ENCODE measurements around the gene FBXL17. TPM values are rescaled to one million over a fixed set of nuclear protein-coding genes. Genes with fewer than 3 reads are reported as not detected.

Gene FBXL17
- total and polyA plus RNA-seq, 3 experiments from 2014 or later: 6.4 to 8.2 (median 6.9) TPM

GRCh38 chr5:107887166-107887943, 494.5 kb downstream of the FBXL17 start:
- Histone ChIP-seq H3K36me3 (ENCODE audit: insufficient read depth, low read length) (no peaks in the 10 kb centered on the region), H3K9me3 (ENCODE audit: low read length) (no peaks in the 10 kb centered on the region), H3K4me3 (ENCODE audit: low read length) (no peak overlapping the region), H3K4me1 (ENCODE audit: insufficient read depth, low read length) (no peaks in the 10 kb centered on the region), H3K27me3 (ENCODE audit: insufficient read depth, low read length, poor library complexity, severe bottlenecking) (no peaks in the 10 kb centered on the region), H3K27ac (ENCODE audit: low read depth, low read length) (no peak overlapping the region)
- peak overlapping the region in 1 of 8 donors; percentile 56 for H3K27ac Mint-ChIP-seq
- ChIA-PET POLR2A (no interaction called here), CTCF (no interaction called here)
- no peaks in the 10 kb centered on the region for H3K9me3 Mint-ChIP-seq
- H3K27me3 Mint-ChIP-seq: no peaks in the 10 kb centered on the region
- H3K4me3 Mint-ChIP-seq: no peak overlapping the region
- DNase-seq: no peak
- H3K4me1 Mint-ChIP-seq: no peaks in the 10 kb centered on the region
- peaks cover 1 to 16% (median 5%) of the 10 kb centered on the region in 3 donors for H3K36me3 Mint-ChIP-seq

GRCh38 chr5:107885601-107886000, 496.3 kb downstream of the FBXL17 start:
- ChIA-PET CTCF (no interaction called here), POLR2A (no interaction called here)
- Histone ChIP-seq H3K4me3 (ENCODE audit: low read length) (no peak overlapping the region), H3K27ac (ENCODE audit: low read depth, low read length) (no peak overlapping the region), H3K27me3 (ENCODE audit: insufficient read depth, low read length, poor library complexity, severe bottlenecking) (no peaks in the 10 kb centered on the region), H3K9me3 (ENCODE audit: low read length) (no peaks in the 10 kb centered on the region), H3K36me3 (ENCODE audit: insufficient read depth, low read length) (no peaks in the 10 kb centered on the region), H3K4me1 (ENCODE audit: insufficient read depth, low read length) (no peaks in the 10 kb centered on the region)
- no peaks in the 10 kb centered on the region for H3K27me3 Mint-ChIP-seq
- DNase-seq: no peak
- H3K36me3 Mint-ChIP-seq: peaks cover under 1 to 18% (median 10%) of the 10 kb centered on the region in 3 donors
- H3K4me3 Mint-ChIP-seq: no peak overlapping the region
- H3K4me1 Mint-ChIP-seq: no peaks in the 10 kb centered on the region
- H3K9me3 Mint-ChIP-seq: no peaks in the 10 kb centered on the region
- H3K27ac Mint-ChIP-seq: peak overlapping the region in 1 of 8 donors; percentile 13

GRCh38 chr5:107884871-107885270, 497.0 kb downstream of the FBXL17 start:
- no peak for DNase-seq
- H3K27me3 Mint-ChIP-seq: no peaks in the 10 kb centered on the region
- H3K4me3 Mint-ChIP-seq: no peak overlapping the region
- no peaks in the 10 kb centered on the region for H3K9me3 Mint-ChIP-seq
- H3K36me3 ChIP-seq (ENCODE audit: insufficient read depth, low read length): no peaks in the 10 kb centered on the region
- no peaks in the 10 kb centered on the region for H3K27me3 ChIP-seq (ENCODE audit: insufficient read depth, low read length, poor library complexity, severe bottlenecking)
- CTCF ChIA-PET: no interaction called here
- peaks cover 0 to 19% (median 16%) of the 10 kb centered on the region in 3 donors for H3K36me3 Mint-ChIP-seq
- H3K9me3 ChIP-seq (ENCODE audit: low read length): no peaks in the 10 kb centered on the region
- H3K27ac Mint-ChIP-seq: no peak overlapping the region
- H3K27ac ChIP-seq (ENCODE audit: low read depth, low read length): no peak overlapping the region
- no peak overlapping the region for H3K4me3 ChIP-seq (ENCODE audit: low read length)
- POLR2A ChIA-PET: no interaction called here
- no peaks in the 10 kb centered on the region for H3K4me1 Mint-ChIP-seq
- no peaks in the 10 kb centered on the region for H3K4me1 ChIP-seq (ENCODE audit: insufficient read depth, low read length)

- H3K27ac ChIP-seq (ENCODE audit: low read depth, low read length): no peak overlapping the region
- ChIA-PET POLR2A (no interaction called here), CTCF (no interaction called here)
- no peak overlapping the region for H3K4me3 Mint-ChIP-seq
- H3K36me3 Mint-ChIP-seq: peaks cover 13 to 29% (median 25%) of the 10 kb centered on the region in 3 donors
- H3K9me3 ChIP-seq (ENCODE audit: low read length): no peaks in the 10 kb centered on the region
- no peaks in the 10 kb centered on the region for H3K36me3 ChIP-seq (ENCODE audit: insufficient read depth, low read length)
- no peak for DNase-seq
- H3K4me1 Mint-ChIP-seq: no peaks in the 10 kb centered on the region
- H3K9me3 Mint-ChIP-seq: no peaks in the 10 kb centered on the region
- H3K4me3 ChIP-seq (ENCODE audit: low read length): no peak overlapping the region
- no peaks in the 10 kb centered on the region for H3K27me3 Mint-ChIP-seq
- no peaks in the 10 kb centered on the region for H3K4me1 ChIP-seq (ENCODE audit: insufficient read depth, low read length)
- H3K27me3 ChIP-seq (ENCODE audit: insufficient read depth, low read length, poor library complexity, severe bottlenecking): no peaks in the 10 kb centered on the region
- H3K27ac Mint-ChIP-seq: no peak overlapping the region
These were observed 503.2 kb downstream of the FBXL17 start for GRCh38 chr5:107878661-107879060.

GRCh38 chr5:107876906-107877305, 505.0 kb downstream of the FBXL17 start:
- no peaks in the 10 kb centered on the region for H3K4me1 ChIP-seq (ENCODE audit: insufficient read depth, low read length)
- Mint-ChIP-seq H3K36me3 (peaks cover 13 to 32% (median 20%) of the 10 kb centered on the region in 3 donors), H3K4me3 (no peak overlapping the region), H3K27ac (no peak overlapping the region), H3K27me3 (no peaks in the 10 kb centered on the region), H3K4me1 (no peaks in the 10 kb centered on the region), H3K9me3 (no peaks in the 10 kb centered on the region)
- H3K27me3 ChIP-seq (ENCODE audit: insufficient read depth, low read length, poor library complexity, severe bottlenecking): no peaks in the 10 kb centered on the region
- ChIA-PET POLR2A (no interaction called here), CTCF (no interaction called here)
- no peak overlapping the region for H3K27ac ChIP-seq (ENCODE audit: low read depth, low read length)
- H3K9me3 ChIP-seq (ENCODE audit: low read length): no peaks in the 10 kb centered on the region
- no peaks in the 10 kb centered on the region for H3K36me3 ChIP-seq (ENCODE audit: insufficient read depth, low read length)
- DNase-seq: no peak
- no peak overlapping the region for H3K4me3 ChIP-seq (ENCODE audit: low read length)

- Mint-ChIP-seq H3K27ac (no peak overlapping the region), H3K4me3 (no peak overlapping the region), H3K4me1 (no peaks in the 10 kb centered on the region), H3K36me3 (peaks cover 13 to 28% (median 15%) of the 10 kb centered on the region in 3 donors), H3K27me3 (no peaks in the 10 kb centered on the region), H3K9me3 (no peaks in the 10 kb centered on the region)
- H3K4me1 ChIP-seq (ENCODE audit: insufficient read depth, low read length): no peaks in the 10 kb centered on the region
- DNase-seq: no peak
- H3K27ac ChIP-seq (ENCODE audit: low read depth, low read length): no peak overlapping the region
- ChIA-PET POLR2A (no interaction called here), CTCF (no interaction called here)
- H3K36me3 ChIP-seq (ENCODE audit: insufficient read depth, low read length): no peaks in the 10 kb centered on the region
- H3K9me3 ChIP-seq (ENCODE audit: low read length): no peaks in the 10 kb centered on the region
- no peak overlapping the region for H3K4me3 ChIP-seq (ENCODE audit: low read length)
- no peaks in the 10 kb centered on the region for H3K27me3 ChIP-seq (ENCODE audit: insufficient read depth, low read length, poor library complexity, severe bottlenecking)
These were observed 505.6 kb downstream of the FBXL17 start for GRCh38 chr5:107876261-107876660.

- no peaks in the 10 kb centered on the region for H3K9me3 Mint-ChIP-seq
- Histone ChIP-seq H3K4me3 (ENCODE audit: low read length) (no peak overlapping the region), H3K4me1 (ENCODE audit: insufficient read depth, low read length) (no peaks in the 10 kb centered on the region), H3K27me3 (ENCODE audit: insufficient read depth, low read length, poor library complexity, severe bottlenecking) (no peaks in the 10 kb centered on the region), H3K9me3 (ENCODE audit: low read length) (no peaks in the 10 kb centered on the region), H3K36me3 (ENCODE audit: insufficient read depth, low read length) (no peaks in the 10 kb centered on the region), H3K27ac (ENCODE audit: low read depth, low read length) (no peak overlapping the region)
- H3K4me1 Mint-ChIP-seq: no peaks in the 10 kb centered on the region
- ChIA-PET CTCF (no interaction called here), POLR2A (no interaction called here)
- peaks cover 11 to 25% (median 13%) of the 10 kb centered on the region in 3 donors for H3K36me3 Mint-ChIP-seq
- H3K27ac Mint-ChIP-seq: peak overlapping the region in 1 of 8 donors; percentile 33
- H3K4me3 Mint-ChIP-seq: no peak overlapping the region
- no peak for DNase-seq
- H3K27me3 Mint-ChIP-seq: no peaks in the 10 kb centered on the region
These were observed 506.1 kb downstream of the FBXL17 start for GRCh38 chr5:107875833-107876232.

- Histone ChIP-seq H3K27me3 (ENCODE audit: insufficient read depth, low read length, poor library complexity, severe bottlenecking) (no peaks in the 10 kb centered on the region), H3K9me3 (ENCODE audit: low read length) (no peaks in the 10 kb centered on the region), H3K36me3 (ENCODE audit: insufficient read depth, low read length) (no peaks in the 10 kb centered on the region), H3K4me1 (ENCODE audit: insufficient read depth, low read length) (no peaks in the 10 kb centered on the region), H3K4me3 (ENCODE audit: low read length) (no peak overlapping the region), H3K27ac (ENCODE audit: low read depth, low read length) (no peak overlapping the region)
- DNase-seq: no peak
- Mint-ChIP-seq H3K9me3 (no peaks in the 10 kb centered on the region), H3K27ac (peak overlapping the region in 1 of 8 donors; percentile 76), H3K4me3 (no peak overlapping the region), H3K4me1 (no peaks in the 10 kb centered on the region), H3K27me3 (no peaks in the 10 kb centered on the region), H3K36me3 (peaks cover 9 to 16% (median 13%) of the 10 kb centered on the region in 3 donors)
- ChIA-PET CTCF (no interaction called here), POLR2A (no interaction called here)
These were observed 507.1 kb downstream of the FBXL17 start for GRCh38 chr5:107874795-107875194.
